Testis (tissue), 3 donors: ENCODE measurements around the gene RBL2. TPM values are rescaled to one million over a fixed set of nuclear protein-coding genes. Genes with fewer than 3 reads are reported as not detected.
"Not testable (repeated sequence)": the region's sequence is repeated elsewhere in the genome, so short reads cannot be mapped to it uniquely, and the experiment has no call there.

Experiments used
- DNase-seq: peaks from one replicate; pipeline ENCODE4 v3.0.0-alpha.2; 2019
- H3K27ac ChIP-seq, 2 donors: fragments of 200-600 bp; sonication (generic); one replicate each; pipeline ENCODE4 v1.5.1; 2019
- H3K27me3 ChIP-seq: fragments of 200-600 bp; sonication (generic); one replicate; pipeline ENCODE4 v1.5.1; 2019
- H3K36me3 ChIP-seq: fragments of 200-600 bp; sonication (generic); one replicate; pipeline ENCODE4 v1.5.1; 2017; ENCODE audit warnings: low read depth; ENCODE audit errors: missing control alignments
- H3K4me1 ChIP-seq: fragments of 200-600 bp; sonication (generic); one replicate; pipeline ENCODE4 v1.5.1; 2019
- H3K4me3 ChIP-seq, 2 donors: fragments of 200-600 bp; sonication (generic); one replicate each; pipeline ENCODE4 v1.5.1; 2017 to 2019
- H3K9me3 ChIP-seq: fragments of 200-600 bp; sonication (generic); one replicate; pipeline ENCODE4 v1.5.1; 2017
- POLR2A ChIP-seq: fragments of 450-650 bp; IDR thresholded peaks from one replicate; pipeline ENCODE4 v1.6.1; 2017; ENCODE audit warnings: antibody characterized with exemption, mild to moderate bottlenecking, moderate library complexity
- WGBS, 2 donors: methylation state at CpG; one replicate each; pipeline ENCODE4 v1.1.5; 2018; 5-methylcytosine and 5-hydroxymethylcytosine counted together
- intact Hi-C: fragments of 100-400 bp; cut with DNase I; formaldehyde crosslinking; loops from one replicate; pipeline ENCODE4 v1.15.1; 2023; ENCODE audit warnings: low total_unique reads
- polyA plus RNA-seq: library from polyadenylated mRNA; stranded (reverse); fragments of 350-450 nt; fragmentation: Illumina TruSeq; extraction: RNeasy Lipid Tissue Mini Kit (QIAGEN cat#74804); gene quantifications from one replicate; pipeline ENCODE4 v1.2.3, GENCODE V29; 2014; ENCODE audit warnings: low read depth, low replicate concordance; ENCODE audit not compliant: insufficient read depth
- total RNA-seq, 2 donors: library from RNA; depleted of rRNA; stranded (reverse); fragments of >200 nt; gene quantifications; one replicate each; pipeline ENCODE4 v1.2.3, GENCODE V29; 2016
- TF ChIP-seq, protein P1 (sequence below), 3 experiments: fragments of 450-650 bp in 2 of 3; fragments of 200-600 bp in 1 of 3; sonication (generic) in 1 of 3; IDR thresholded peaks; one replicate each; pipeline ENCODE4 v1.5.1; 2016 to 2019; ENCODE audit warnings: antibody characterized with exemption in 3 of 3, mild to moderate bottlenecking in 2 of 3, moderate library complexity in 1 of 3

Gene RBL2
- total and polyA plus RNA-seq, 3 donors from 2014 or later, result 99.1 to 117 (median 106) TPM

DNA sequence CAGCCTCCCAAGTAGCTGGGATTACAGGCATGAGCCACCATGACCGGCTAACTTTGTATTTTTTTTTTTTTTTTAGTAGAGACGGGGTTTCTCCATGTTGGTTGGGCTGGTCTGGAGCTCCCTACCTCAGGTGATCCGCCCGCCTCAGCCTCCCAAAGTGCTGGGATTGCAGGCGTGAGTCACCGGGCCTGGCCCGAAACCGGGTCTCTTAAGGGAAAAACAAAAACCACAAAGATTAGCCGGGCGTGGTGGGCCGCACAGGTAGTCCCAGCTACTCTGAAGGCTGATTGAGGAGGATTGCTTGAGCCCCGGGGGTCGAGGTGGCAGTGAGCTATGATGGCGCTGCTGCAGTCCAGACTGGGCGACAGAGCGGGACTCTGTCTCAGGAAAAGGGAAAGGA is 19.9 kb upstream of the RBL2 start:
- no peaks in the 10 kb centered on the region for H3K27me3 ChIP-seq
- no peaks in the 10 kb centered on the region for H3K36me3 ChIP-seq
- DNase-seq, result no peak
- no peaks in the 10 kb centered on the region for H3K9me3 ChIP-seq
- intact Hi-C loops, result no loop called here
- H3K4me1 ChIP-seq, result no peaks in the 10 kb centered on the region
- WGBS, 2 donors, result 67 to 69% methylated on average over 16 of the region's 16 CpGs
- peak overlapping the region in 1 of 2 donors; percentile 41 for H3K4me3 ChIP-seq
- TF ChIP-seq, protein P1, sequence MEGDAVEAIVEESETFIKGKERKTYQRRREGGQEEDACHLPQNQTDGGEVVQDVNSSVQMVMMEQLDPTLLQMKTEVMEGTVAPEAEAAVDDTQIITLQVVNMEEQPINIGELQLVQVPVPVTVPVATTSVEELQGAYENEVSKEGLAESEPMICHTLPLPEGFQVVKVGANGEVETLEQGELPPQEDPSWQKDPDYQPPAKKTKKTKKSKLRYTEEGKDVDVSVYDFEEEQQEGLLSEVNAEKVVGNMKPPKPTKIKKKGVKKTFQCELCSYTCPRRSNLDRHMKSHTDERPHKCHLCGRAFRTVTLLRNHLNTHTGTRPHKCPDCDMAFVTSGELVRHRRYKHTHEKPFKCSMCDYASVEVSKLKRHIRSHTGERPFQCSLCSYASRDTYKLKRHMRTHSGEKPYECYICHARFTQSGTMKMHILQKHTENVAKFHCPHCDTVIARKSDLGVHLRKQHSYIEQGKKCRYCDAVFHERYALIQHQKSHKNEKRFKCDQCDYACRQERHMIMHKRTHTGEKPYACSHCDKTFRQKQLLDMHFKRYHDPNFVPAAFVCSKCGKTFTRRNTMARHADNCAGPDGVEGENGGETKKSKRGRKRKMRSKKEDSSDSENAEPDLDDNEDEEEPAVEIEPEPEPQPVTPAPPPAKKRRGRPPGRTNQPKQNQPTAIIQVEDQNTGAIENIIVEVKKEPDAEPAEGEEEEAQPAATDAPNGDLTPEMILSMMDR (IDR thresholded peaks at IDR 0.05), result no peak
- no peak for TF ChIP-seq POLR2A
- H3K27ac ChIP-seq, result no peak overlapping the region

GRCh38 chr16:53415504-53415903 is 18.8 kb upstream of the RBL2 start:
- TF ChIP-seq, protein P1 (IDR thresholded peaks at IDR 0.05), result no peak
- TF ChIP-seq POLR2A, result no peak

GRCh38 chr16:53417011-53417410 is 17.3 kb upstream of the RBL2 start:
- TF ChIP-seq, protein P1 (IDR thresholded peaks at IDR 0.05), result no peak
- TF ChIP-seq POLR2A, result no peak
- intact Hi-C loops, result no loop called here
- Histone ChIP-seq H3K36me3 (no peaks in the 10 kb centered on the region), H3K9me3 (no peaks in the 10 kb centered on the region), H3K4me1 (no peaks in the 10 kb centered on the region), H3K27me3 (no peaks in the 10 kb centered on the region), H3K4me3 (no peak overlapping the region), H3K27ac (no peak overlapping the region)
- DNase-seq, result no peak
- 81 to 85% methylated on average over 4 of the region's 4 CpGs for WGBS, 2 donors

More at GRCh38 chr16:53415504-53415903, 18.8 kb upstream of the RBL2 start:
- H3K27ac ChIP-seq, result no peak overlapping the region
- no peaks in the 10 kb centered on the region for H3K9me3 ChIP-seq
- no peaks in the 10 kb centered on the region for H3K27me3 ChIP-seq
- 7 to 17% methylated on average over 4 of the region's 4 CpGs for WGBS, 2 donors
- H3K4me1 ChIP-seq, result no peaks in the 10 kb centered on the region
- no peak overlapping the region for H3K4me3 ChIP-seq
- intact Hi-C loops, result no loop called here
- no peak for DNase-seq
- no peaks in the 10 kb centered on the region for H3K36me3 ChIP-seq

GRCh38 chr16:53417976-53418375 is 16.3 kb upstream of the RBL2 start:
- TF ChIP-seq POLR2A, result no peak
- TF ChIP-seq, protein P1 (IDR thresholded peaks at IDR 0.05), result no peak
- whole genome bisulfite sequencing, 2 donors, result 93 to 95% methylated on average over 7 of the region's 7 CpGs
- no peak overlapping the region for H3K27ac ChIP-seq
- H3K4me3 ChIP-seq, result no peak overlapping the region
- H3K36me3 ChIP-seq, result no peaks in the 10 kb centered on the region
- no peaks in the 10 kb centered on the region for H3K9me3 ChIP-seq
- no peaks in the 10 kb centered on the region for H3K4me1 ChIP-seq
- DNase-seq, result no peak
- intact Hi-C loops, result no loop called here
- H3K27me3 ChIP-seq, result no peaks in the 10 kb centered on the region

GRCh38 chr16:53419383-53419709 is 14.9 kb upstream of the RBL2 start:
- intact Hi-C loops, H3K4me1 ChIP-seq, H3K27ac ChIP-seq, H3K27me3 ChIP-seq, H3K9me3 ChIP-seq, H3K36me3 ChIP-seq, DNase-seq, H3K4me3 ChIP-seq: not testable (repeated sequence)
- 38 to 43% methylated on average over 2 of the region's 2 CpGs for WGBS, 2 donors
